ENCODE results near the gene CNOT6L.

Gene CNOT6L

DNA sequence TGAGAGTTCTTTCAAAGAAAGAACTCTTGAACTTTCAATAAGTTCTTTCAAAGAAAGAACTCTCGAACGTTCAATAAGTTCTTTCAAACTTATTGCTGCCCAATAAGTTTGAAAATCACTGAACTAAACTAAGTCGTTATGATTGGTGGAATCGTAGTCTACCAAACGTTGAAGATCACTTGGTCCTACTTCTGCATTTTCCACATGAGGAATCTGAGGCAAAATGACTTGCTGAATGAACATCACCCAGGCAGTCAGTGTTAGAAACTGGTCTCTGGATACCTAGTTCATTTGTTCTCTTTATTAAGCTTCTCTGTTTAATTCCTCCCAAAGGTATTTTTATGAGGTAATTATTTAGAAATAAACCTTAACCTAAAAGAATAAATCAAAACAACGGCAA lies 7.1 kb upstream of the CNOT6L start:
- DNase-seq = no peak
- intact Hi-C loops (cut with DNase I) = loop anchor here (10.0 kb wide), 1 partner anchor 949 kb away; the partner anchor contains the start of gene BMP2K

DNA sequence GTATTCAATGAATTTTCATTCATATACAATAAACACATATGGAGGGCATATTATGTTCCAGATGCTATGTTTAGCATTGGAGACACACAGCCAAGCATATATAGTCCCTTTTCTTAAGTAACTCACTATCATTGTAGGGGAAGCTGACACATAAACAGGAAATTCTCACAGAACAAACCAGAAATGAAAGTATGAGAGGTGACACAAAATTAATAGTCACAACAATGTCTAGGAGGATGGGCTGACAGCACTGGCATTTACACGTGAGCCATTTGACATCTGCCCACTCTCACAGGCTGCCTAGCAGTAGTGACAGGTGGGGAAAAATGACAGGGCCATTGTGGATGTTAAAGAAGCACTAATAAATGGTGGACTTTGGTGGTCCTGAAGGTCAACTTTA lies 2.6 kb upstream of the CNOT6L start:
- intact Hi-C loops (cut with DNase I) = loop anchor here (2.0 to 10.0 kb wide), 2 partner anchors 37 to 953 kb away; partner anchors contain the start of gene BMP2K
- DNase-seq = no peak

DNA sequence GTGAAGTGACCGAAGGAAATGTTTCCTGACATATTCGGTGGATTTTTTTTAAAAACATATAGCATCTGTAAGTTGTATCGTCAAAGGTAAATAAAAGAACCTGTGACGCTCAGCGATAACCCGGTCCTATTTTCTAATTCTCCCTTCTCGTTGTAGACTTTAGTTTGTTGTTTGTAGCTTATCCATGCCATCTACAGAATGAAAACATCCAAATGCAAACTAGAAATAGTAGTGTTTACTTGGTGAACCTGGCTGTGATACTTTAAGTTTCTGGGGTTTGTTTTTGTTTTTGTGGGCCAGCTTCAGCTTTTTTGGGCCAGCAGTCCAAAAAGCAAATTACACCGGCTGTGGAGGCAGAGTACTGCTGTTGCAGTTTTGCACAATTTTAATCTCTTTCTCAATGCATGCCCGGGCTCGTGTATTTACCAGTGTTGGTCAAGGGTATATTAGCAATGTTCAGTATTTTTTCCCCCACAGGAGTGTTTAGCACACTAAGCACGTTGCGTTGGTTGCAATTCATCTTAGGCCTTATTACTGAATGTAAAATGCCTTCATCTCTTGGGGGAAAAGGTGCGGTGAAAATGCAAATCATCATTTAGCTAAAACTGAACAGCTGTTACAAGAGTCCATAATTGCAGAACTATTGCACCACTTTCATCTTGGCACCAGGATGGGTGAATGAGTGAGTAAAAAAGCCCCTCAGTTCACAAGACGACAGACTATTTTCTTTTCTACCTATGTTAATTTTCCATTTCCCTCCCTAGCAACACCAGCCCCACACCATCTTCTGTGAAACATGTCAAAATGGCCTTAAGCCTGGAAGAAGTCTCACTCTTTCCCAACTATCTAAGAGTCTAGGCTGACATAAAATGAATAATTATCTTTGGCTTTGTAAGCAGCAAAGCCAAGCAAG lies 1.7 kb upstream of the CNOT6L start:
- intact Hi-C loops (cut with DNase I) = loop anchor here (10.0 kb wide), 1 partner anchor 954 kb away; the partner anchor contains the start of gene BMP2K
- peak in 12 of 42 donors; percentile 3 to 42 (median 12) for DNase-seq

DNA sequence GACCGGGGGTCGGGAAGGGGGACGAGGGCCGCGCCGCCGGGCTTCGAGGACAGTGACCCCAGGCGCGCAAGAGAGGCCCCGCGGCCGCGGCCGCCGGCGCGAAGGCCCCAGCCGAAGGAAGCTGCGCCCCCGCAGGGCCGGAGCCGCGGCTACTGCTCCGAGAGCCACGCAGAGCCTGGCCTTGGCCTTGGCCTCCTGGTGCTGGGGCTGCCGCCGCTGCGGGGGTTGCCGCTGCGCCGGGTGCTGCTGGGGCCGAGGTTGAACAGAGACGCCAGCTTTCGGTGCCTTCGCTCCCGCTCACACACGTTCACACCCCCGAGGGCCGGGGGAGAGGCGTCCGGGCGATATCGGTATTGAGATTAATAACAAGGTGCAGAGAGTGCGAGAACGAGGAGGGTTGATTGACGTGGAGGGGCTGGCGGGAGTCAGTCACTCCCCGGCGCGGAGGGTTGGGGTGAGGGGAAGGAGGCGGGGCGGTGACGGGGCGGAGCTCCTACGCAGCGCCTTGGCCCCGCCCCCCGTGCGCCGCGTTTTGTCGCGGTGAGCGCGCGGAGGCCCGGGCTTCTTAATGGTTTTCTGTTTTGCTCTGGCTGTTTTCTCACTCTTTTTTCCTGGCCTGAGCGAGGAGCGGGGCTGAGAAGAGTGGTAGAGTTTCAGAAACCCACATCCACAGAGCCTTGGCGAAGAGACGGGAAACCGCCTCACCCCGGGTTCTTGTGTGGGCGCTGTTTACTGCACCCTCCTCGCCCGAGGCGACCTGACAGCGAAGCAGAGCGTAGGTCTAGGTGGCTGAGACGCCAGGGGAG lies 878 bp upstream of the CNOT6L start:
- intact Hi-C loops (cut with DNase I) = loop anchor here (10.0 kb wide), 1 partner anchor 955 kb away; the partner anchor contains the start of gene BMP2K
- peak; percentile 86 to 99 (median 96) for DNase-seq

DNA sequence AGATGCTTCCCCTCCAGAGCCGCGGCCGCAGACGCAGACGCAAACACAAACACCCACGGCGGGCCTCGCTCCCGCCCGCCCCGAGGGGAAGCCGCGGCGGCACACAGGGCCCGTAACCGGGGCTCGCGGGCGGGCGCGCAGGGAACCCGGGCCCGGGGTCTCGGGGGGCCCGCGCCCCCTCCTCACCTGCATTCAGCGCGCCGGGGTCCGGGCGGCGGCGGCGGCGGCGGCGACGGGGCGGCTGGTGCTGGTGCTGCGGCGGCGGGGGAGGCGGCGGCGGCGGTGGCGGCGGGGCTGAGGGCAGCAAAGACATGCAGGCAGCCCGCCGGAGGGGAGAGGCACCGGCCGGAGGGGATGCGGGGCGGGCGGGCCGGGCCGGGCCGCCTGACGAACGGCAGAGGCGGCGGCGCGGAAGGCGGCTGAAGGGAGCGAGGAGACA lies 255 bp upstream of the CNOT6L start:
- intact Hi-C loops (cut with DNase I) = no loop called here
- peak in 23 of 42 donors; percentile 7 to 83 (median 59) for DNase-seq

DNA sequence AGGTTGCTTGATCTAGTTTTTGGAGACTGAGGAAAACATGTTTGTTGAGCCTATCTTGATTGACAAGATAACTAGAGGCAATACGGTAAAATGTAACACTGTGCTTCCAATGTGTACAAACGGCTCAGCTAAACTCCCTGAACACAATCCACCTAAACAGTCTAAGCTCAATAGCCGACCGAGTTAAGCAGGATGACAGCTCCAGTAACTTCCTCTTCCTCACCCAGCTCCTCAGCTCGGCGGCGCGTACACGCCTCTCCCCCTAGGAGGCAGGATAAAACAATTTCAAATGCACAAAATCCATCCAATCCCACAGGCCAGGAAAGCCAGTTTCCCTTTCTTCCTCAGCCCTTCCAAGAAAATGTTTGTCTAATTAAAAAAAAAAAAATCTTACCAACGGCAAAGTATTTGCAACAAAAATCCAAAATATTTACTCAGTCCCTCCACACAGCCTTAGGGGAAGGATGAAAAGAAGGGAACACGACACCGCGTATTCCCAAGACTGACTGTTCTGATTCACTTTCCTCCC lies 1.0 kb downstream of the CNOT6L start:
- peak; percentile 36 to 86 (median 74) for DNase-seq
- intact Hi-C loops (cut with DNase I) = no loop called here

DNA sequence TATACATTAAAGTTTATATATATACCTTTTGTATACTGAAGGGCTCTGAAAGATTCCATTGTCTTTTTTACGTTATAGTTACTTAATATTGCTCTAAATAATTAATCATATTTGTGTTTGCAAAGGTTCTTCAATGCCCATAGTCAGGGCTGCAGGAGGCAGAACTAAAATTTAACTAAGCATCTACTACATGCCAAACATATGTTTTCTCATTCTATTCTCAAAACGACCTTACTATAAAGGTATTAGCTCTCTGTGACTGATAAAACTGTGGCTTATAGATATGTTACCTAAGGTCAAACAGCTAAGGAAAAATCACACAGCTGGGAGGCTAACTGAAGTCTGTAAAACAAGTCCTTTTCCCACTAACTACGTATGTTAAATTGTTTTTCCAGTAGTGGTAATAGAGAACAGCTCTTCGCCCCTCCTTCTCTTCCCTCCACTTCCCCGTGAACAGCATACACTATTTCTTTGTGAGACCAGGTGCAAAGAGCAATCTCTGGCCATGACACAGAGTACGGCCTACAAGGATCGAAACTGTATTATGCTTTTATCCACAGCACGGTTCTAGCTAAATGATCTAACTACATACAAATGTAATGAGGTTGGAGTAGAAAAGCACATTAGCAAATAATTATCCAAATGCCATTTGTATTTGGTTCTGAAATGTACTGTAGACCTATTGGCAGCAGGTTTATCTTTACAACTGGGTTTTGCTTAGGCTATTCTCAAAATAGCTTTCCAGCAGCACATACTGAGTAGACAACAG lies 1.7 kb downstream of the CNOT6L start:
- intact Hi-C loops (cut with DNase I) = no loop called here
- peak in 1 of 42 donors; percentile 3 for DNase-seq

DNA sequence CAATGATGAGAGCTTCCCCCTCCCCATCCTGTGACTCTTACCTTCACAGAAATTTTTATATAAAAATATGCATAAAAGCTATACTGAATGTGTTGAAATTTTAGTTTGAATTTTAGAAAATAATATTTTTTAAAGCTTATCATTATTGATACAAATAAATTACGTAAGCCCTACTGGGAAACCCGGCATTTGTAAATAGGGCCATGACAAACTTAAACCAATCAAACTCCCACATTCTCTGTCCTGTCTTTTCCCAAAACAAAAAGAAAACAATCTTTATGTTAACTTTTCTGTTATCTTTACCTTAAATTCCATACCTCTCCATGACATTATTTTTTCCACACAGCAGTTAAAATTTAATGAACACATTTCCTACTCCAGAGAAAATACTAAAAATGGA lies 2.6 kb downstream of the CNOT6L start:
- intact Hi-C loops (cut with DNase I) = no loop called here
- DNase-seq = no peak

DNA sequence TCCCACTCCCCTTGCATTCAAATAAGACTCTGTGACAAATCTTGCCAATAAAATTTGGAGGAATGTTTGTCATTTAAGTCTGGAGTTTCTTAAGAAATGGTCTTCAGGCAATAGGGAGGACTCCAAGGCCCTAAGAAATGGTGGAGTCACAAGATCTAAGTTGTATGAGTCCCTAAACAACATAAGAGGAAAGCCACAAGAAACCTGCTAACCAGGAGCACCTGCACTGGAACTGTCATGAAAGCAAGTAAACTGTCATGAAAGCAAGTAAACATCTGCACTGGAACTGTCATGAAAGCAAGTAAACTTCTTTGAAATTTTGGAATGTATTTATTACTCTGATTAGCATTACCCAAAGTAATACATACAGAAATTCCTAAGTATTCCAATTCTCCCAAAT lies 3.5 kb downstream of the CNOT6L start:
- intact Hi-C loops (cut with DNase I) = no loop called here
- no peak for DNase-seq

DNA sequence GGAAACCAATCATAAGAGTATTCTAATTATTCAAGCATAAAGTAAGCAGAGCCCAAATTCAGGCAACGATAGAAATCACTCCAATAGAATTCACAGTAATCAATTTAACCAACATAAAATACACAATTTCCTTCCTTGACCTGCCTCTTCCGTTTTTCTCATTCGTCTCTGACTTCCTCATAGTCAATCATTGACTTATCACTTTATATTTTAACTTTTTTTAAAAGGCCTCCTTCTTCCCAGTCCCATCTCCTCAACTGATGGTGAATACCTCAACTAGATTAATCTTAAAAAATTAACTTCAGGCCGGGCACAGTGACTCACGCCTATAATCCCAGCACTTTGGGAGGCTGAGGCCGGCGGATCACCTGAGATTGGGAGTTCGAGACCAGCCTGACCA lies 13.3 kb downstream of the CNOT6L start:
- no peak for DNase-seq
- intact Hi-C loops (cut with DNase I) = no loop called here

DNA sequence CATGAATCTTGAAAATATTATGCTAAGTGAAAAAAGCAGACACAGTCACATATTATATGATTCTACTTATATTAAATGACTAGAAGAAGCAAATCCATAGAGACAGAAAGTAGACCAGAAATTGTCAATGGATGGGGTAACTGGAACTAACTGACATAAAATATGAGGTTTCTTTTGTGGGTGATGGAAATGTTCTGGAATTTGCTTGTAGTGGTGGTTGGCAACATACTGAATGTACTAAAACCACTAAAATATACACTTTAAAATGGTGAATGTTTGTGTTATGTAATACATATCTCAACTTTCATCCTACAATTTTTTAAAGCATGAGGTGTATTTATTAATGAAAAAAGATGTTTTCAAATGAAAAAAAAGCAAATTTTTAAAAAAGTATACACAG lies 14.7 kb downstream of the CNOT6L start:
- intact Hi-C loops (cut with DNase I) = no loop called here
- no peak for DNase-seq

DNA sequence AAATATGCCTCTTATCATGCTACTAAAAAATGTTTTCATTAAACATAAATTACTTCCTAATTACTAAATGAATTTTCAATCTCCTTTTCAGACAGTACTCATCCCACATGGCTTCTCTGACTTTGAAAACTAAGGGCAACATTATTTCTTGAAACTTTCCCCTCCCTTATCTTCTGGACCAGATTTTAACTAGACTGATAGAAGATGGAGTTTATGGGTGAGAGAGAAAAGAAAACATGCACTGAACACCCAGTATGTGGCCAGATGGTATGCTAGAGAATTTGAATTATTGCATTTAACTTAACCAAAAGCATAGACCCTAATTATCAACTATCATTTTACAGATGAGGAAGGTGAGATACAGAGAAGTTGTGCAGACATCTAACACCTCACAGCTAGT lies 16.8 kb downstream of the CNOT6L start:
- intact Hi-C loops (cut with DNase I) = no loop called here
- no peak for DNase-seq

DNA sequence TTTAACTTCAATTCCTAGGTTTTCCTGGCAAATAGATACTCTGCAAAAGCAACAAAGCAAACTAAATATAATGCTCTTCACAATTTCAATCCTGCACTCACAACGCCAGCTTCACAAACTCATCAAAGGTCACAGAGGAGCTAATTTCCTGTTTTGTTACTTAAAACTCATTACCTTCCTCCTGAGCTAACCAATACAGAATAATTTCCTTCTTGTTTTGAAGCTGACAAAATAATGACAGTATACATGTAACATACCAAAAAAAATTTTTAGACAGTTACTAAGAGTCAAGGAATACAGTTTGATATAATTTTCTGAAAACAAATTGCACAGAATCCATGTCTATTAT lies 17.9 kb downstream of the CNOT6L start:
- intact Hi-C loops (cut with DNase I) = no loop called here

DNA sequence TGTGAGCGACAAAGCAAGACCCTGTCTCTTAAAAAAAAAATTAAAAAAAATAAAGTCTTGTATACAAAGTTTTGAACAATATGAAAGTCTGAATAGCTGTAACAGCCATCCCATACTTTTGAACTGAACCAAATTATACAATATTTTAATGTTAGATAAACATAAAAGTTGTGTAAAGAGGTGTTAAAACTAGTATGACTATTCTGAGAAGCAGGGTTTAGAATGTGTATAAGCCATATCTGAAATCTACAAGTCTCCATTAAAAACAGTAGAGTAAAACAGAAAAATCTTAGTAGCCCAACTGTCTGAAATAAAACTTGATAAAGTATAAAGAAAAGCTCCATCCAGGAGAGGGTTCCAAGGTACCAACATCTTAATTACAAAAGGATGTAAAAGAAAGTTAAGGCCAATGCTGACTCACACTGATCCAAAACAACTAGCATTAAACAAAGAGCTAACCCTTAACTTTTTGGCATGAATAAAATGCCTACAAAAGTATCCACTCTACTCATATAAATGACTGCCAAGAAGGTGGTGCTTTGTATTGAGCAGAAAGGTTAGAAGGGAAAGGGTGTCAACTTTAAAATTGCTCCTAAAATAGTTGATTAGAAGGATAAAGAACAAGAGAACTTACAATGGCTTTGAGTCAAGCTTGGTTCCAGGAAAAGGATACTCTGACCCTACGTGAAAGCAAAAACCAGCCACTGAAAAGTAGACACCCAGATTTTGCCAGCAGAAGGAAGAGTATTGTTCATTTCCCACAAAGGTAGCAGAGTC lies 18.5 kb downstream of the CNOT6L start:
- intact Hi-C loops (cut with DNase I) = no loop called here
- no peak for DNase-seq

More for the DNA sequence above, 17.9 kb downstream of the CNOT6L start:
- no peak for DNase-seq

DNA sequence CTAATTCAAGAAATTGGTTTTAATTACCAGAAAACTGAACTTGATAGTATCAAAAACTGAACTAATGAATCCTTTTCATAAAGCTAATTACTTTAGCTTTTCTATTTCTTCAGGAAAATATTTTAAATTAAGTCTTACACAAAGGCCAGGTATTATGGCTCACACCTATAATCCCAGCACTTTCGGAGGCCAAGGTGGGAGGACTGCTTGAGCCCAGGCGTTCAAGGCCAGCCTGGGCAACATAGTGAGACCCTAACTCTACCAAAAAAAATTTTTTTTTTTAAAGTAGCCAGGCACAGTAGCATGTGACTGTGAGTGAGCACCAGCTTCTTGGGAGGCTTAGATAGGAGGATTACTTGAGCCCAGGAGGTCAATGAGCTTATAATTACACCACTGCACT lies 19.1 kb downstream of the CNOT6L start:
- intact Hi-C loops (cut with DNase I) = no loop called here
- no peak for DNase-seq

DNA sequence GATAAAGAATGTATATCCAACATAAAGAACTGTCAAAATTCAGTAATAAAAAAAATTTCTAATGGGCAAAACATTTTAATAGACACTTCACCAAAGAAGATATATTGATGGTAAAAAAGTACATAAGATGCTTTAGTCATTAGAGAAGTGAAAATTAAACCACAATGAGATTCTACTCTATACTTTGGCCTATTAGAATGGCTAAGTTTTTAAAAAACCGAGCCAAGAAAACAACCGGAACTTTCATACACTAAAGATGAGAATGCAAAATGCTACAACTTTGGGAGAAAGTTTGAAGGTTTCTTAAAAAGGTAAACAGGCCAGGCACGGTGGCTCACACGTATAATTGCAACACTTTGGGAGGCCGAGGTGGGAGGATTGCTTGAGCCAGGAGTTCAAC lies 20.8 kb downstream of the CNOT6L start:
- DNase-seq = no peak
- intact Hi-C loops (cut with DNase I) = no loop called here

DNA sequence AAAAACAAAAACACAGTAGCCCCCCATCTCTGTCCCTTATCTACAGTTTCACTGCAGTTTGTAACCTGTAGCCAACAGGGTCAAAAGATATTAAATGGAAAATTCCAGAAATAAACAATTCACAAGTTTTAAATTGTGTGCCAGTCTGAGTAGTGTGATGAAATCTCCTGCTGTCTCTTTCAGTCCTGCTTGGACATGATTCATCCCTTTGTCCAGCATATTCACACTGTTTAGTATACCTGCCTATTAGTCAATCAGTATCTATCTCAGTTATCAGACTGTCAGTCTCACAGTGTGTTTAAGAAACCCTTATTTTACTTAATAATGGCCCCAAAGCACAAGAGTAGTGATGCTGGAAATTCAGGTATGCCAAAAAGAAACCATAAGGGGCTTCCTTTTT lies 21.9 kb downstream of the CNOT6L start:
- intact Hi-C loops (cut with DNase I) = no loop called here
- no peak for DNase-seq

DNA sequence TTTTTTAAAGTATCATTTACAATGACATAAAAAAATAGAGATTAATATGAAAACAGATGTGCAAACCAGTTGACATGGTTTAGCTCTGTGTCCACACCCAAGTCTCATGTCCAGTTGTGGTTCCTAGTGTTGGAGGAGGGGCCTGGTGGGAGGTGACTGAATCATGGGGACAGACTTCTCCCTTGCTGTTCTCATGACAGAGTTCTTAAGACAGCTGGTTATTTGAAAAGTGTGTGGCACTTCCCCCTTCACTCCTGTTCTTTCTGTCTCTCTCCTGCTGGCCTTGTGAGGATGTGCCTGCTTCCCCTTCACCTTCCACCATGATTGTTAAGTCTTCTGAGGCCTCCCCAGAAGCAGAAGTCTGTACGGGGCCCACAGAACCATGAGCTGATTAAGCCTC lies 23.8 kb downstream of the CNOT6L start:
- intact Hi-C loops (cut with DNase I) = no loop called here
- no peak for DNase-seq
